Esophagus muscularis mucosa (tissue), 4 donors: ENCODE measurements around the gene VMAC.

Source experiments
- CTCF ChIP-seq, 3 experiments: fragments of 200-600 bp in 2 of 3; fragments of 450-650 bp in 1 of 3; sonication (generic) in 2 of 3; IDR thresholded peaks; one replicate each; pipeline ENCODE4 v1.5.1; 2017 to 2019; ENCODE audit warnings: antibody characterized with exemption in 3 of 3, mild to moderate bottlenecking in 2 of 3, moderate library complexity in 1 of 3
- EP300 ChIP-seq: sonication (generic); formaldehyde crosslinking; IDR thresholded peaks from one replicate; pipeline ENCODE4 v1.6.1; 2017; ENCODE audit warnings: antibody characterized with exemption
- POLR2A ChIP-seq: fragments of 450-650 bp; IDR thresholded peaks from one replicate; pipeline ENCODE4 v1.6.1; 2017; ENCODE audit warnings: antibody characterized with exemption, moderate library complexity, mild to moderate bottlenecking, low read depth
- POLR2AphosphoS5 ChIP-seq, 2 donors: sonication (generic); formaldehyde crosslinking; IDR thresholded peaks; one replicate each; pipeline ENCODE4 v1.6.1; 2017; ENCODE audit warnings: antibody characterized with exemption in 2 of 2

DNA sequence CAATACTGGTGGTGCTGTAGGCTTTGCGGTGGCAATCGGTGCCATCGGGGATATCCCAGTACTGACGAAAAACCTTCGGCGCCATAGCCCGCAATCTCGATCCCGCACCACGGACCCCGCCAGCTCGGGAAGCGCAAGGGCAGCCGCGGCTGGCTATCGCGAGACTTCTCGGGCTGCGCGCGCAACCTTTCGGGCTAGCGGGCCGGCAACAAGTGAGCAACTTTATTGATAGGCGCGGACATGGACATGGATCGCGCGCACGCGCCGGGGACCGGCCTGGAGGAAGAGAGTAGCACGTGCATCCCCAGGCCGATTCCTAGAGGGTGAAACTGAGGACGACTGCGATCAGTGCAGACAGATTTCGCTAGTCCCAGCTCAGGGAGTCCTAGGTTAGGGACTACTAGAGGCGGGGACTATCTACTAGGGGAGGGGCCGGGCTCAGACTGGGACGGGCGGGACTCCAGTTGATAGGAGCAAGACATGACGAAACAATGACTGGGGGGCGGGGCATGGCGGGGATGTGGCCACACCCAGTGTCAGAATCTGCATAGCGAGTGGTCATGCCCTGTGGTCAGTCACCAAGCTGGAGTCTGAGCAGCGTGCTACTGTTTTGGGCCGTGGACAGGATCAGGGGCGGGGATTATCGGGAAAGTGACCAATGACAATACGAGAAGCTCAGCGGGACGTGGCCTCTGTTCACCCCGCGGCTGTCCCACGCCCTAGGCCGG, 884 bp upstream of the VMAC start, which contains the start of gene NDUFA11:
- TF ChIP-seq CTCF (IDR thresholded peaks at IDR 0.05) (no peak), POLR2A (peak; percentile 81), POLR2AphosphoS5 (IDR thresholded peaks at IDR 0.05) (peak; percentile 94), EP300 (no peak)
